Mesendoderm (in vitro differentiated cells): ENCODE data around the gene VASN.

Experiments used
- DNase-seq: peaks from one replicate; pipeline ENCODE4 v3.0.0; 2013
- H2AK5ac ChIP-seq: 2 replicates; pipeline ENCODE4 v1.6.1; 2013; ENCODE audit warnings: low read length, inconsistent platforms
- H2BK120ac ChIP-seq: 2 replicates; pipeline ENCODE4 v1.6.1; 2013; ENCODE audit warnings: low read depth, mild to moderate bottlenecking, low read length, moderate library complexity, mixed read lengths
- H2BK15ac ChIP-seq: replicated peaks from 2 replicates; pipeline ENCODE4 v1.6.1; 2013; ENCODE audit warnings: low read depth, mild to moderate bottlenecking, moderate library complexity
- H2BK5ac ChIP-seq: 2 replicates; pipeline ENCODE4 v1.6.1; 2013; ENCODE audit warnings: low read length, inconsistent platforms
- H3K18ac ChIP-seq: 2 replicates; pipeline ENCODE4 v1.6.1; 2013; ENCODE audit warnings: mild to moderate bottlenecking, low read length, mixed read lengths
- H3K23ac ChIP-seq: one replicate; pipeline ENCODE4 v1.6.1; 2013; ENCODE audit warnings: low read length
- H3K27ac ChIP-seq: 2 replicates; pipeline ENCODE4 v1.5.1; 2013; ENCODE audit warnings: low read depth, mild to moderate bottlenecking, inconsistent platforms, low read length, moderate library complexity
- H3K27me3 ChIP-seq: 2 replicates; pipeline ENCODE4 v1.6.1; 2013; ENCODE audit warnings: low read length, control low read depth, mild to moderate bottlenecking, inconsistent platforms; ENCODE audit not compliant: insufficient read depth, poor library complexity
- H3K36me3 ChIP-seq: 2 replicates; pipeline ENCODE4 v1.6.1; 2013; ENCODE audit warnings: low read length, inconsistent platforms; ENCODE audit not compliant: control insufficient read depth, insufficient read depth
- H3K4ac ChIP-seq: one replicate; pipeline ENCODE4 v1.6.1; 2013; ENCODE audit warnings: low read depth, mild to moderate bottlenecking, low read length, moderate library complexity
- H3K4me1 ChIP-seq: 2 replicates; pipeline ENCODE4 v1.6.1; 2013; ENCODE audit warnings: low read depth, low read length, inconsistent platforms; ENCODE audit not compliant: control insufficient read depth
- H3K4me2 ChIP-seq: 2 replicates; pipeline ENCODE4 v1.6.1; 2013; ENCODE audit warnings: low read length
- H3K4me3 ChIP-seq: 2 replicates; pipeline ENCODE4 v1.5.1; 2013; ENCODE audit warnings: mild to moderate bottlenecking, low read length
- H3K56ac ChIP-seq: one replicate; pipeline ENCODE4 v1.6.1; 2013; ENCODE audit warnings: low read length
- H3K79me1 ChIP-seq: 2 replicates; pipeline ENCODE4 v1.6.1; 2013; ENCODE audit warnings: low read length, inconsistent platforms
- H3K79me2 ChIP-seq: 2 replicates; pipeline ENCODE4 v1.6.1; 2013; ENCODE audit warnings: mild to moderate bottlenecking, low read length; ENCODE audit not compliant: control insufficient read depth, insufficient read depth
- H3K9ac ChIP-seq: 2 replicates; pipeline ENCODE4 v1.6.1; 2013; ENCODE audit warnings: low read length, inconsistent platforms
- H4K5ac ChIP-seq: one replicate; pipeline ENCODE4 v1.6.1; 2013; ENCODE audit warnings: low read length
- H4K8ac ChIP-seq: one replicate; pipeline ENCODE4 v1.6.1; 2013; ENCODE audit warnings: low read depth, mild to moderate bottlenecking, control low read depth, low read length, moderate library complexity
- WGBS: extraction: QIAGEN DNeasy Blood & Tissue Kit; methylation state at CpG from one replicate; pipeline ENCODE4 v1.1.7; 2013; ENCODE audit warnings: low lambda C conversion rate, missing lambda C conversion rate; ENCODE audit not compliant: insufficient coverage; ENCODE audit errors: extremely low coverage; 5-methylcytosine and 5-hydroxymethylcytosine counted together

VASN gene

GRCh38 chr16:4415538-4416199 is 44.0 kb downstream of the VASN start:
- Histone ChIP-seq H3K79me1 (peaks cover 4% of the 10 kb centered on the region), H3K18ac (peak overlapping the region; percentile 78), H4K8ac (no peak overlapping the region), H2BK15ac (no peak overlapping the region), H3K23ac (no peak overlapping the region), H2AK5ac (no peak overlapping the region), H2BK120ac (no peak overlapping the region), H3K9ac (peak overlapping the region; percentile 78), H3K36me3 (no peaks in the 10 kb centered on the region), H3K4me1 (no peaks in the 10 kb centered on the region), H3K4ac (no peak overlapping the region), H3K27ac (no peak overlapping the region), H3K79me2 (no peaks in the 10 kb centered on the region), H3K4me2 (peak overlapping the region; percentile 58), H4K5ac (no peak overlapping the region), H3K56ac (peak overlapping the region; percentile 85), H3K4me3 (peak overlapping the region; percentile 70), H3K27me3 (no peaks in the 10 kb centered on the region), H2BK5ac (no peak overlapping the region)
- WGBS, result no CpG with 5 or more reads among the region's 44 CpGs
- DNase-seq, result peak; percentile 40

GRCh38 chr16:4416200-4417032 is 44.8 kb downstream of the VASN start, which contains the start of gene CORO7:
Gene CORO7 (minus strand): TSS chr16:4416596. CDS start chr16:4416518, 78 bp downstream.
- Histone ChIP-seq H4K8ac (no peak within 1 kb of the TSS), H3K4me3 (peak within 1 kb of the TSS; percentile 70), H2BK120ac (no peak within 1 kb of the TSS), H2AK5ac (no peak within 1 kb of the TSS), H3K27me3 (no peaks in the 10 kb centered on the region), H3K18ac (peak within 1 kb of the TSS; percentile 78), H3K79me1 (peaks cover 4% of the 10 kb centered on the region), H3K36me3 (no peaks in the 10 kb centered on the region), H3K4me1 (no peaks in the 10 kb centered on the region), H3K4me2 (peak within 1 kb of the TSS; percentile 99), H4K5ac (no peak within 1 kb of the TSS), H3K56ac (peak within 1 kb of the TSS; percentile 88), H2BK15ac (no peak within 1 kb of the TSS), H3K79me2 (no peaks in the 10 kb centered on the region), H2BK5ac (no peak within 1 kb of the TSS), H3K27ac (no peak within 1 kb of the TSS), H3K9ac (peak within 1 kb of the TSS; percentile 78), H3K23ac (no peak within 1 kb of the TSS), H3K4ac (no peak within 1 kb of the TSS)
- no CpG with 5 or more reads among the region's 92 CpGs for WGBS
- DNase-seq, result peak; percentile 85

GRCh38 chr16:4419402-4419959 is 47.8 kb downstream of the VASN start:
- Histone ChIP-seq H3K9ac (no peak overlapping the region), H3K4ac (no peak overlapping the region), H3K4me1 (no peaks in the 10 kb centered on the region), H3K18ac (no peak overlapping the region), H3K79me2 (no peaks in the 10 kb centered on the region), H2BK15ac (no peak overlapping the region), H3K27me3 (no peaks in the 10 kb centered on the region), H3K27ac (no peak overlapping the region), H3K56ac (no peak overlapping the region), H2AK5ac (no peak overlapping the region), H3K4me3 (no peak overlapping the region), H3K36me3 (no peaks in the 10 kb centered on the region), H2BK120ac (no peak overlapping the region), H3K79me1 (peaks cover 3% of the 10 kb centered on the region), H3K23ac (no peak overlapping the region), H4K5ac (no peak overlapping the region), H4K8ac (no peak overlapping the region), H2BK5ac (no peak overlapping the region), H3K4me2 (no peak overlapping the region)
- no peak for DNase-seq
- no CpG with 5 or more reads among the region's 7 CpGs for WGBS

- H3K79me1 ChIP-seq, result no peaks in the 10 kb centered on the region
- no peak for DNase-seq
- no peaks in the 10 kb centered on the region for H3K27me3 ChIP-seq
- H3K4me1 ChIP-seq, result peaks cover 3% of the 10 kb centered on the region
- no peak overlapping the region for H2BK15ac ChIP-seq
- H3K56ac ChIP-seq, result no peak overlapping the region
- H3K79me2 ChIP-seq, result no peaks in the 10 kb centered on the region
- H3K36me3 ChIP-seq, result no peaks in the 10 kb centered on the region
- no peak overlapping the region for H3K23ac ChIP-seq
- no peak overlapping the region for H4K5ac ChIP-seq
- no peak overlapping the region for H2BK120ac ChIP-seq
- no peak overlapping the region for H3K4me2 ChIP-seq
- H2BK5ac ChIP-seq, result no peak overlapping the region
- H3K27ac ChIP-seq, result no peak overlapping the region
- no peak overlapping the region for H3K4ac ChIP-seq
- H3K9ac ChIP-seq, result no peak overlapping the region
- no peak overlapping the region for H3K18ac ChIP-seq
- H4K8ac ChIP-seq, result no peak overlapping the region
- no peak overlapping the region for H2AK5ac ChIP-seq
- no CpG with 5 or more reads among the region's 8 CpGs for WGBS
- no peak overlapping the region for H3K4me3 ChIP-seq
Observed at GRCh38 chr16:4420505-4421105, 49.0 kb downstream of the VASN start.

- Histone ChIP-seq H2AK5ac (peak within 1 kb of the TSS; percentile 62), H3K4me2 (peak within 1 kb of the TSS; percentile 98), H3K9ac (peak within 1 kb of the TSS; percentile 100), H3K79me2 (peaks cover 25% of the 10 kb centered on the region), H3K79me1 (peaks cover 14% of the 10 kb centered on the region), H2BK5ac (peak within 1 kb of the TSS; percentile 100), H2BK120ac (no peak within 1 kb of the TSS), H4K5ac (peak within 1 kb of the TSS; percentile 100), H3K23ac (peak within 1 kb of the TSS; percentile 100), H3K4me3 (peak within 1 kb of the TSS; percentile 100), H3K27me3 (no peaks in the 10 kb centered on the region), H3K18ac (peak within 1 kb of the TSS; percentile 64), H3K4me1 (peaks cover 3% of the 10 kb centered on the region), H3K27ac (peak within 1 kb of the TSS; percentile 74), H2BK15ac (no peak within 1 kb of the TSS), H3K36me3 (no peaks in the 10 kb centered on the region), H4K8ac (no peak within 1 kb of the TSS), H3K56ac (peak within 1 kb of the TSS; percentile 100), H3K4ac (peak within 1 kb of the TSS; percentile 58)
- peak; percentile 97 for DNase-seq
- no CpG with 5 or more reads among the region's 68 CpGs for WGBS
Observed at GRCh38 chr16:4425378-4426020, 53.9 kb downstream of the VASN start, which contains the start of gene DNAJA3. Gene DNAJA3 (plus strand): TSS chr16:4425868. CDS start chr16:4425882, 14 bp downstream.
